Activated B cell treated with CpG ODN at 0.5 μM for 24 hours (primary cell): ENCODE data around the gene CCDC177. TPM values are rescaled to one million over a fixed set of nuclear protein-coding genes. Genes with fewer than 3 reads are reported as not detected.
A peak's percentile ranks its signal among the peaks of the same experiment; 100 is the strongest.

ENCODE experiments used
- ATAC-seq: fragments of 200-7000 bp; cut with Tn5 transposase; one replicate; pipeline ENCODE4 v1.10.0; 2021; ENCODE audit warnings: low read depth, mild to moderate bottlenecking, moderate library complexity
- CTCF ChIA-PET: fragments of 350-600 bp; sonication (Branson Sonifier 250); formaldehyde crosslinking; loops from one replicate; lab custom pipeline; 2021; ENCODE audit warnings: antibody characterized with exemption; lab: Charles Lee
- POLR2A ChIA-PET: fragments of 350-600 bp; sonication (Branson Sonifier 250); formaldehyde crosslinking; loops from one replicate; lab custom pipeline; 2021; ENCODE audit warnings: antibody characterized with exemption; lab: Charles Lee
- DNase-seq: peaks from one replicate; pipeline ENCODE4 v3.0.0; 2022
- H3K27ac Mint-ChIP-seq: one replicate; pipeline ENCODE4 v1.8.0; 2020; ENCODE audit warnings: mixed read lengths
- H3K27me3 Mint-ChIP-seq: one replicate; pipeline ENCODE4 v1.8.0; 2021; ENCODE audit warnings: mixed read lengths
- H3K36me3 Mint-ChIP-seq: one replicate; pipeline ENCODE4 v1.8.0; 2021; ENCODE audit warnings: low read depth, mixed read lengths
- H3K4me1 Mint-ChIP-seq: one replicate; pipeline ENCODE4 v1.8.0; 2021; ENCODE audit warnings: mixed read lengths
- H3K4me3 Mint-ChIP-seq: one replicate; pipeline ENCODE4 v1.8.0; 2020; ENCODE audit warnings: mild to moderate bottlenecking, mixed read lengths
- H3K9me3 Mint-ChIP-seq: one replicate; pipeline ENCODE4 v1.8.0; 2020; ENCODE audit warnings: mixed read lengths
- intact Hi-C: fragments of 100-400 bp; cut with micrococcal nuclease; formaldehyde crosslinking; loops from one replicate; pipeline ENCODE4 v1.15.1; 2024
- total RNA-seq: library from RNA; stranded (reverse); gene quantifications from 2 replicates; pipeline ENCODE4 v1.2.3, GENCODE V29; 2022
- TF ChIP-seq, protein P1 (sequence below): fragments of 200-600 bp; IDR thresholded peaks from one replicate; pipeline ENCODE4 v1.8.0; 2022; ENCODE audit warnings: antibody characterized with exemption, mild to moderate bottlenecking

CCDC177 gene
- total RNA-seq, 1 donor from 2014 or later: not detected

DNA sequence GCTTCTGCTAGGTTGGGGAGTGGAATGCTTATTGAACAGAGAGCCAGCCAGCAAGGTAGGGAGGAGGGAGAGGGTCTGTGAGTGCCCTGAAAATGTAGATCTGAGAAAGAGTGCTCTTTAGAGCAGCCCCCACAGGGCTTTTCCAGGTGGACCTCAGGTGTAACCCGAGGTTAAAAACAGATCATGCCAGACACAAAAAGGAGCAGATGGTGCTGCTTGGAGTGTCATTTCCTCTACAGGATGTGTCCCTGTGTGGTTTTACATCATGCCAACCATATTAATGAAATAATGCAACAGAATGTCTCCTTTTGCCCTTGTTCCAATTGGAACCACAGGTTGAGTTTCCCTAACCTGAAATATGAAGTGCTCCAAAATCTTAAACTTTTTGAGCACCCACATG lies 43.1 kb upstream of the CCDC177 start:
- Mint-ChIP-seq H3K9me3 (no peaks in the 10 kb centered on the region), H3K36me3 (peaks cover 9% of the 10 kb centered on the region), H3K4me3 (peak overlapping the region; percentile 21), H3K27me3 (no peaks in the 10 kb centered on the region), H3K27ac (peak overlapping the region; percentile 99), H3K4me1 (peaks cover 99% of the 10 kb centered on the region)
- DNase-seq: no peak
- CTCF ChIA-PET: interaction anchor here (1.0 to 3.4 kb wide), 2 partner anchors 12 to 110 kb away, joined by 3 to 14 read pairs; no protein-coding TSS in a partner anchor
- POLR2A ChIA-PET: interaction anchor here (1.0 kb wide), 1 partner anchor 56 kb away, joined by 6 read pairs; no protein-coding TSS in a partner anchor
- ATAC-seq: no peak
- TF ChIP-seq, protein P1, sequence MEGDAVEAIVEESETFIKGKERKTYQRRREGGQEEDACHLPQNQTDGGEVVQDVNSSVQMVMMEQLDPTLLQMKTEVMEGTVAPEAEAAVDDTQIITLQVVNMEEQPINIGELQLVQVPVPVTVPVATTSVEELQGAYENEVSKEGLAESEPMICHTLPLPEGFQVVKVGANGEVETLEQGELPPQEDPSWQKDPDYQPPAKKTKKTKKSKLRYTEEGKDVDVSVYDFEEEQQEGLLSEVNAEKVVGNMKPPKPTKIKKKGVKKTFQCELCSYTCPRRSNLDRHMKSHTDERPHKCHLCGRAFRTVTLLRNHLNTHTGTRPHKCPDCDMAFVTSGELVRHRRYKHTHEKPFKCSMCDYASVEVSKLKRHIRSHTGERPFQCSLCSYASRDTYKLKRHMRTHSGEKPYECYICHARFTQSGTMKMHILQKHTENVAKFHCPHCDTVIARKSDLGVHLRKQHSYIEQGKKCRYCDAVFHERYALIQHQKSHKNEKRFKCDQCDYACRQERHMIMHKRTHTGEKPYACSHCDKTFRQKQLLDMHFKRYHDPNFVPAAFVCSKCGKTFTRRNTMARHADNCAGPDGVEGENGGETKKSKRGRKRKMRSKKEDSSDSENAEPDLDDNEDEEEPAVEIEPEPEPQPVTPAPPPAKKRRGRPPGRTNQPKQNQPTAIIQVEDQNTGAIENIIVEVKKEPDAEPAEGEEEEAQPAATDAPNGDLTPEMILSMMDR: no peak
- intact Hi-C loops: loop anchor here (10.0 kb wide), 2 partner anchors 1037 to 1187 kb away; partner anchors contain the start of gene MAP3K9

DNA sequence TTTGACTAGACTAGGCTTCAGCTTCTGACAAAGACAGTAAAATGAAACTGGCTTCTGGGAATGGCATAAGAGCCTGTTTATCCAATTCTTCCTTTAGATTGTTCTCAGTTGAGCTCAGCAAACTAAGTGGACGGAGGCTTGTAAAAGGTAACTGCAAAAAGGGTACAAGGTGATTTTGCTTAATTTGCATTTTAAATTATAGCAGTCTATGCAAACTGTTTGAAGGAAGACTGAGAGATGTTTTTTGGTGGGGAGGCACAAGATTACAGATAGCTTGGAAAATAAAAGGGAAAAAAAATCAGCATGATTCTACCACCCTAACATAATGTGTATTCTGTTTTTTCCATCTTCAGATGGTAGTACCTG lies 41.7 kb upstream of the CCDC177 start:
- intact Hi-C loops: loop anchor here (10.0 kb wide), 2 partner anchors 1038 to 1188 kb away; partner anchors contain the start of gene MAP3K9
- peak overlapping the region; percentile 83 for H3K4me3 Mint-ChIP-seq
- H3K36me3 Mint-ChIP-seq: peaks cover 14% of the 10 kb centered on the region
- H3K27me3 Mint-ChIP-seq: no peaks in the 10 kb centered on the region
- H3K4me1 Mint-ChIP-seq: peaks cover 90% of the 10 kb centered on the region
- ChIA-PET CTCF (interaction anchor here (0.6 to 3.4 kb wide), 3 partner anchors 11 to 37 kb away, joined by 3 to 14 read pairs (median 4); no protein-coding TSS in a partner anchor), POLR2A (interaction anchor here (1.0 to 6.1 kb wide), 8 partner anchors 9 to 151 kb away, joined by 3 to 25 read pairs (median 10); partner anchors contain the start of gene SRSF5)
- TF ChIP-seq, protein P1: no peak
- ATAC-seq: no peak
- DNase-seq: no peak
- no peaks in the 10 kb centered on the region for H3K9me3 Mint-ChIP-seq
- H3K27ac Mint-ChIP-seq: peak overlapping the region; percentile 99

DNA sequence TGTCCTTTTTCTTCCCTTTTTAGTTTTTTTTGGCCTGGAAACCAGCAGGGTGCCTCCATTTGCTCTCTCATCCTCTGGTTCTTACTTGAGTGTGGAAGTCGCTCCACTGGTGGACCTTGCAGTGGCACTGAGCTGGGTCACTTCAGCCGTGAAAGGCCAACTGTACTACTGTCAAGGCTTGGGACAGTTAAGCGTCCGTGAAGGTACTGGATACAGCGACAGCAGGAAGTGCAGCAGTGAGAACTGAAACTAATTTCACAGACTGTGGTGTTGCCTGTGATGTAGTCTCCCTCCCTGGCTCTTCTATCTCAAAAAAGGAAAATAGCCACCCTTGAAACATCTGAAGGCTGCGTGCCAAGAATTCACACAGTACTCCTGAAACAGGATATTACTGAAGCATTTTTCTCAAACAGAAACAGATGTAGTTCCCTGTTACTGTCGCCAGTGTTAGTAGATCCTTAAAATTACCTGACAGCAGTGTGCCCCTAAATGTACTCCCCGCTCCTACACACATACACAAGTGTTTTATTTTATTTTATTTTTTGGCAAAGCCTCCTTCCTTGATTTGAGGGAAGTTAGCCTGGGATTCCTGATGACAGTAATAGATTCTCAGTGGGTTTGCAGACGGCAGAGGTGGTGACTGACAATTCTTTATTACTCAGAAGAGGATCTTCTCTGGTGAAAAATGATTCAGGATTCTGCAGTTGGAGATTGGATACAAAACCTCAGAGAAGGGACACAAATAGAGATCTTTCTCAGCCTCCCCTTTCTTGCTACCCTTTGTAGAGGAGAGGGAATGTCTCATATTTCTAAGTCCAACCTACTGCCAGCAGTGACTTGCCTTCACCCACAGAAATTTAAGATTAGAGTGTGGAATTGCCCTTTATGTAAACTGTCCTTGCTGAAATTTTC lies 41.1 kb upstream of the CCDC177 start:
- DNase-seq: peak; percentile 54
- H3K4me1 Mint-ChIP-seq: peaks cover 88% of the 10 kb centered on the region
- CTCF ChIA-PET: interaction anchor here (0.6 to 3.4 kb wide), 4 partner anchors 10 to 37 kb away, joined by 3 to 14 read pairs (median 4); no protein-coding TSS in a partner anchor
- peak overlapping the region; percentile 99 for H3K27ac Mint-ChIP-seq
- ATAC-seq: peak; percentile 49
- TF ChIP-seq, protein P1: no peak
- no peaks in the 10 kb centered on the region for H3K9me3 Mint-ChIP-seq
- H3K4me3 Mint-ChIP-seq: peak overlapping the region; percentile 83
- intact Hi-C loops: loop anchor here (1.0 to 10.0 kb wide), 9 partner anchors 10 to 1189 kb away; partner anchors contain the start of gene MAP3K9
- POLR2A ChIA-PET: interaction anchor here (0.6 to 6.1 kb wide), 16 partner anchors 8 to 151 kb away, joined by 3 to 25 read pairs (median 9); partner anchors contain the start of gene SRSF5
- H3K27me3 Mint-ChIP-seq: no peaks in the 10 kb centered on the region
- H3K36me3 Mint-ChIP-seq: peaks cover 12% of the 10 kb centered on the region

DNA sequence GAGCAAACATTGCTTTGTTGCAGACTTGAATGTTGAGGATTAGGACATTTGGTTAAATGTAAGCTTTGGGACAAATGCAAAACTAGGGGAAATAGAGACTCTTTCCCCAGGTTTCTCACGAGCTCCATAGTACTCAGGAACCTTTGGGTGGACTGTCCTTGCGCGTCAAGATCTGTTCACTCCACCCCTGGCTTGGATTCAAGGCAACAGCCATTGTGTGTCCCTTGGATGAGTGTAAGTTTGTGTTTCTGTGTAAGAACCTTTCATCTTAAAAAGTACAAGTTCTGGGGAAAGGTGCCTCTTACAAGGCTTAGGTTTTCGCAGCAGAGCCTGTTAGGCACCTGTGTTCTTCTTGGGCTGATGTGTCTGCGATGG lies 40.4 kb upstream of the CCDC177 start:
- Mint-ChIP-seq H3K36me3 (peaks cover 8% of the 10 kb centered on the region), H3K27me3 (no peaks in the 10 kb centered on the region), H3K27ac (peak overlapping the region; percentile 99), H3K9me3 (no peaks in the 10 kb centered on the region), H3K4me1 (peaks cover 87% of the 10 kb centered on the region), H3K4me3 (peak overlapping the region; percentile 97)
- ATAC-seq: peak; percentile 2
- TF ChIP-seq, protein P1: no peak
- DNase-seq: no peak
- POLR2A ChIA-PET: interaction anchor here (0.8 to 6.1 kb wide), 16 partner anchors 9 to 152 kb away, joined by 3 to 25 read pairs (median 8); partner anchors contain the start of gene SRSF5
- intact Hi-C loops: loop anchor here (1.0 to 10.0 kb wide), 9 partner anchors 10 to 1190 kb away; partner anchors contain the start of gene MAP3K9
- CTCF ChIA-PET: interaction anchor here (1.1 to 3.4 kb wide), 3 partner anchors 10 to 22 kb away, joined by 4 to 14 read pairs (median 4); no protein-coding TSS in a partner anchor
